Endothelial cell of umbilical vein (primary cell): ENCODE data around the gene OR10K1. TPM values are rescaled to one million over a fixed set of nuclear protein-coding genes. Genes with fewer than 3 reads are reported as not detected.
A peak's percentile ranks its signal among the peaks of the same experiment; 100 is the strongest.

Source experiments
- BruUV-seq: library from RNA; stranded (reverse); fragments of 400-500 nt; replicated peaks from 2 replicates; lab custom pipeline; 2021; lab: Mats Ljungman, UMichigan
- CTCF ChIA-PET: fragments of 300-600, 350-600 bp; sonication (Branson Sonifier 250); formaldehyde crosslinking; loops from one replicate; lab custom pipeline; 2021; ENCODE audit warnings: antibody characterized with exemption, inconsistent platforms; lab: Charles Lee
- POLR2A ChIA-PET: fragments of 300-600, 350-600 bp; sonication (Branson Sonifier 250); formaldehyde crosslinking; loops from one replicate; lab custom pipeline; 2021; ENCODE audit warnings: antibody characterized with exemption, inconsistent platforms; lab: Charles Lee
- DNase-seq: peaks from one replicate; pipeline ENCODE4 v3.0.0-alpha.2; 2011; ENCODE audit warnings: low read depth, low spot score
- FAIRE-seq: peaks from 2 replicates; lab custom pipeline; 2011; peaks lifted over from hg19 to GRCh38; lab: Jason Lieb, UNC
- H2AFZ ChIP-seq: 2 replicates; pipeline ENCODE4 v1.6.0; 2012; ENCODE audit warnings: low read depth, low read length, control low read depth, inconsistent platforms
- H3K27ac ChIP-seq: 2 replicates; pipeline ENCODE4 v1.5.1; 2011; ENCODE audit warnings: low read depth, mild to moderate bottlenecking, control low read depth, low read length, moderate library complexity; ENCODE audit not compliant: insufficient read depth
- H3K27me3 ChIP-seq, 2 experiments: 2 replicates each; pipeline versions ENCODE4 v1.6.0 to v1.6.1; 2011; ENCODE audit warnings: low read length in 2 of 2, mixed read lengths in 1 of 2; ENCODE audit not compliant: control insufficient read depth in 2 of 2, insufficient read depth in 2 of 2
- H3K36me3 ChIP-seq, 2 experiments: 2 replicates in 1 of 2; 3 replicates in 1 of 2; pipeline ENCODE4 v1.5.1; 2011; ENCODE audit warnings: low read length in 2 of 2, mild to moderate bottlenecking in 1 of 2, moderate library complexity in 1 of 2; ENCODE audit not compliant: control insufficient read depth in 2 of 2, insufficient read depth in 2 of 2; ENCODE audit errors: extremely low read depth in 1 of 2
- H3K4me1 ChIP-seq: 3 replicates; pipeline ENCODE4 v1.5.1; 2011; ENCODE audit warnings: mild to moderate bottlenecking, low read length; ENCODE audit not compliant: control insufficient read depth, insufficient read depth; ENCODE audit errors: extremely low read depth
- H3K4me2 ChIP-seq: 2 replicates; pipeline ENCODE4 v1.6.1; 2011; ENCODE audit warnings: low read length, control low read depth, mixed read lengths; ENCODE audit not compliant: insufficient read depth
- H3K4me3 ChIP-seq, 3 experiments: fragments of 200-600 bp in 1 of 3; sonication (generic), shearing (Covaris generic) in 1 of 3; replicated peaks in 1 of 3; 2 replicates each; pipeline ENCODE4 v1.5.1; 2011 to 2016; ENCODE audit warnings: control low read depth in 3 of 3, low read length in 3 of 3, mild to moderate bottlenecking in 2 of 3, inconsistent platforms in 1 of 3, low read depth in 1 of 3, moderate library complexity in 1 of 3; ENCODE audit not compliant: insufficient read depth in 1 of 3
- H3K79me2 ChIP-seq: 2 replicates; pipeline ENCODE4 v1.6.0; 2012; ENCODE audit warnings: low read length, inconsistent platforms; ENCODE audit not compliant: control insufficient read depth, insufficient read depth
- H3K9ac ChIP-seq: replicated peaks from 2 replicates; pipeline ENCODE3; 2011; ENCODE audit warnings: low read length, control low read depth; ENCODE audit not compliant: insufficient read depth; ENCODE audit errors: extremely low read depth
- H3K9me1 ChIP-seq: replicated peaks from 3 replicates; pipeline ENCODE4 v1.6.0; 2011; ENCODE audit warnings: mild to moderate bottlenecking, low read length; ENCODE audit not compliant: control insufficient read depth, insufficient read depth; ENCODE audit errors: extremely low read depth
- H3K9me3 ChIP-seq: replicated peaks from 2 replicates; pipeline ENCODE4 v1.5.1; 2012; ENCODE audit warnings: low read length, inconsistent platforms; ENCODE audit not compliant: control insufficient read depth, insufficient read depth
- H4K20me1 ChIP-seq: replicated peaks from 2 replicates; pipeline ENCODE3; 2011; ENCODE audit warnings: mild to moderate bottlenecking, low read length; ENCODE audit not compliant: control insufficient read depth, insufficient read depth; ENCODE audit errors: extremely low read depth
- EZH2 ChIP-seq: IDR thresholded peaks from 2 replicates; pipeline ENCODE4 v1.6.1; 2012; ENCODE audit warnings: borderline replicate concordance, low read depth, mild to moderate bottlenecking, moderate library complexity, low read length, inconsistent platforms; ENCODE audit not compliant: severe bottlenecking
- GATA2 ChIP-seq: IDR thresholded peaks from 2 replicates; pipeline ENCODE4 v1.7.0; 2011; ENCODE audit warnings: low read depth, mild to moderate bottlenecking, moderate library complexity, mixed read lengths, low read length; ENCODE audit not compliant: insufficient read length, insufficient read depth
- JUN ChIP-seq: IDR thresholded peaks from 2 replicates; pipeline ENCODE4 v1.6.1; 2011; ENCODE audit warnings: borderline replicate concordance, low read depth; ENCODE audit not compliant: insufficient read length, insufficient read depth
- POLR2A ChIP-seq: IDR thresholded peaks from 2 replicates; pipeline ENCODE4 v1.6.1; 2012; ENCODE audit warnings: low read depth, mild to moderate bottlenecking, control low read depth, low read length
- POLR2AphosphoS5 ChIP-seq: IDR thresholded peaks from 2 replicates; pipeline ENCODE4 v1.6.1; 2012; ENCODE audit warnings: low read depth, mild to moderate bottlenecking, control low read depth, low read length, moderate library complexity; ENCODE audit not compliant: insufficient read depth
- dilution Hi-C: fragments of 300-500 bp; cut with MboI; formaldehyde crosslinking; loops from one replicate; pipeline ENCODE4 v1.15.0; 2019; ENCODE audit warnings: low sequenced_read_pairs; ENCODE audit not compliant: extremely low pct_ligation_motif_present
- intact Hi-C: fragments of 100-400 bp; cut with micrococcal nuclease; formaldehyde crosslinking; loops from one replicate; pipeline ENCODE4 v1.10.0; 2022
- polyA plus RNA-seq, 4 experiments: library from polyadenylated mRNA; depleted of rRNA in 3 of 4; stranded (reverse) in 3 of 4; unstranded in 1 of 4; fragments of >200 nt; gene quantifications; 2 replicates each; pipeline versions ENCODE4 v1.2.1 to v1.2.3, GENCODE V29; 2011 to 2012; ENCODE audit warnings: missing spikeins in 1 of 4
- total RNA-seq: library from RNA; stranded (reverse); gene quantifications from 2 replicates; pipeline ENCODE4 v1.2.3, GENCODE V29; 2021
- TF ChIP-seq, protein P1 (sequence below), 2 donors: IDR thresholded peaks; 1 replicate in 1 of 2; 2 replicates in 1 of 2; pipeline ENCODE4 v1.5.1; 2011; ENCODE audit warnings: low read length in 2 of 2, mild to moderate bottlenecking in 2 of 2, moderate library complexity in 2 of 2, control low read depth in 1 of 2, inconsistent platforms in 1 of 2, low read depth in 1 of 2; ENCODE audit not compliant: insufficient read depth in 1 of 2; ENCODE audit errors: extremely low read depth in 1 of 2

OR10K1 gene
- total and polyA plus RNA-seq, 2 donors (not counting 3 experiments of a cell fraction or from before 2014, with no cell fraction given), result not detected

DNA sequence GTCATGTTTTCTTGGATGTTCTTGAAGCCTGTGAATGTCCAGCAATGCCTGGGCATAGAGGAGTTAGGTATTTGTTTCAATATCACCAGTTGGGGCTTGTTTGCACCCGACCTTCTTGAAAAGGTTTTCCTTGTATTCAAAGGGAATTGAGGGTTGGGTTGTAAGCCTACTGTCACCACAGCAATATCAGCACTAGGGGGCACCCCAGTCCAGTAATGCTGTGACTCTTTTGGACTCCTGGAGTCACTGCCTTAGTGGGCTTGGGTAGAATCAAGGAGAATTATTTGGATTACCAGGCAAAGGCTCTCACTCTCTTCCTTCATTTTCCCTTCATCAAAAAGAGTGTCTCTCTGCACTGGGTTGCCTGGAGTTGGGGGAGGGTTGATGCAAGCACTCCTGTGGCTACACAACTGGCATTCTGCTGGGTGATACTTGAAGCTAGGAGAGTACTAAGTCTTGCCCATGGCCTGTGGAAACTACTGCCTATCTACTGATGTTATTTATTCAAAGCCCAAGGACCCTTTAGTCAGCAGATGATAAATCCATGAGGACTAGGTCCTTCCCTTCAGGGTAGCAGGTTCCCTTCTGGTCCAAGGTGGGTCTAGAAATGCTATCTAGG lies 44.8 kb downstream of the OR10K1 start:
- DNase-seq (peak; percentile 43), FAIRE-seq (peak; percentile 33)
- Histone ChIP-seq H3K27ac (no peak overlapping the region), H3K27me3 (peaks cover 0 to 1% of the 10 kb centered on the region in 2 experiments), H3K9me3 (no peaks in the 10 kb centered on the region), H3K36me3 (no peaks in the 10 kb centered on the region), H2AFZ (no peak overlapping the region), H3K9me1 (no peaks in the 10 kb centered on the region), H3K4me3 (no peak overlapping the region), H3K4me1 (no peaks in the 10 kb centered on the region), H3K9ac (no peak overlapping the region), H4K20me1 (no peaks in the 10 kb centered on the region), H3K4me2 (no peak overlapping the region), H3K79me2 (no peaks in the 10 kb centered on the region)
- intact Hi-C loops (loop anchor here (1.0 kb wide), 2 partner anchors 493 to 566 kb away; no protein-coding TSS in a partner anchor), dilution Hi-C loops (no loop called here)
- BruUV-seq, result no TSS peak
- ChIA-PET POLR2A (no interaction called here), CTCF (interaction anchor here (0.9 to 3.1 kb wide), 5 partner anchors 10 to 565 kb away, joined by 3 to 34 read pairs (median 4); no protein-coding TSS in a partner anchor)
- TF ChIP-seq, protein P1, sequence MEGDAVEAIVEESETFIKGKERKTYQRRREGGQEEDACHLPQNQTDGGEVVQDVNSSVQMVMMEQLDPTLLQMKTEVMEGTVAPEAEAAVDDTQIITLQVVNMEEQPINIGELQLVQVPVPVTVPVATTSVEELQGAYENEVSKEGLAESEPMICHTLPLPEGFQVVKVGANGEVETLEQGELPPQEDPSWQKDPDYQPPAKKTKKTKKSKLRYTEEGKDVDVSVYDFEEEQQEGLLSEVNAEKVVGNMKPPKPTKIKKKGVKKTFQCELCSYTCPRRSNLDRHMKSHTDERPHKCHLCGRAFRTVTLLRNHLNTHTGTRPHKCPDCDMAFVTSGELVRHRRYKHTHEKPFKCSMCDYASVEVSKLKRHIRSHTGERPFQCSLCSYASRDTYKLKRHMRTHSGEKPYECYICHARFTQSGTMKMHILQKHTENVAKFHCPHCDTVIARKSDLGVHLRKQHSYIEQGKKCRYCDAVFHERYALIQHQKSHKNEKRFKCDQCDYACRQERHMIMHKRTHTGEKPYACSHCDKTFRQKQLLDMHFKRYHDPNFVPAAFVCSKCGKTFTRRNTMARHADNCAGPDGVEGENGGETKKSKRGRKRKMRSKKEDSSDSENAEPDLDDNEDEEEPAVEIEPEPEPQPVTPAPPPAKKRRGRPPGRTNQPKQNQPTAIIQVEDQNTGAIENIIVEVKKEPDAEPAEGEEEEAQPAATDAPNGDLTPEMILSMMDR (IDR thresholded peaks at IDR 0.05; ENCODE audit: extremely low read depth in 1 of 2, insufficient read depth in 1 of 2, low read depth in 1 of 2, low read length in 2 of 2), result peak; percentile 25 to 60
- TF ChIP-seq POLR2AphosphoS5, result no peak

DNA sequence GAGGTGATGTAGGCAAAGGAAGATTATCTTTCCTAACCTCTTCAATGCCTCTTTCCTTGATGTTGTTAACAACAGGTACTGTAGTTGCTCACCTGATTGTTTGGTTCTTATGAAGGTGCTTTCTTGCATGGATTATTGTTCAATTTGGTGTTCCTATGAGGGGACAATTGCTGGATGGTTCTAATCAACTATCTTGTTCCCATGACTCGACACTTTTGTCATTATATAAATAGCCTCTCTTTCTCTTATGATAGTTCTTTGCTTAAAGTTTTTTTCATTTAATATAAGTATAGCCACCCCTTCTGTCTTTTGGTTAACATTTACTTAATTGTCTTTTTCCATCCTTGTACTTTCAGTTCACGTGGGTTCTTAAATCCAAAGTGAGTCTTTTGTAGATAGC lies 45.9 kb downstream of the OR10K1 start:
- no peaks in the 10 kb centered on the region for H3K4me1 ChIP-seq
- FAIRE-seq (no peak), DNase-seq (no peak)
- H3K9me1 ChIP-seq, result no peaks in the 10 kb centered on the region
- intact Hi-C loops, result no loop called here
- H3K4me2 ChIP-seq, result no peak overlapping the region
- ChIA-PET CTCF (interaction anchor here (0.9 to 3.1 kb wide), 4 partner anchors 11 to 564 kb away, joined by 3 to 34 read pairs (median 10); no protein-coding TSS in a partner anchor), POLR2A (no interaction called here)
- H3K4me3 ChIP-seq, result no peak overlapping the region
- H2AFZ ChIP-seq, result no peak overlapping the region
- BruUV-seq, result no TSS peak
- H3K9ac ChIP-seq, result no peak overlapping the region
- no peaks in the 10 kb centered on the region for H3K79me2 ChIP-seq
- H3K27me3 ChIP-seq, result peaks cover 0 to 1% of the 10 kb centered on the region in 2 experiments
- H4K20me1 ChIP-seq, result no peaks in the 10 kb centered on the region
- H3K9me3 ChIP-seq, result no peaks in the 10 kb centered on the region
- no peaks in the 10 kb centered on the region for H3K36me3 ChIP-seq
- dilution Hi-C loops, result no loop called here
- H3K27ac ChIP-seq, result no peak overlapping the region
- TF ChIP-seq JUN, result no peak
- no peak for TF ChIP-seq POLR2AphosphoS5
- TF ChIP-seq EZH2, result no peak
- no peak for TF ChIP-seq POLR2A
- TF ChIP-seq GATA2, result no peak
